Stimulated activated CD4-positive, alpha-beta T cell treated with anti-CD3 and anti-CD28 coated beads, Interleukin-12 subunit alpha, Interleukin-12 subunit beta, amount 100 ng/mL, for 48 hours (primary cell): Measurements from ENCODE around the gene CBX6.
A peak's percentile ranks its signal among the peaks of the same experiment; 100 is the strongest.

Experiments
- DNase-seq, 3 donors: peaks; one replicate each; pipeline ENCODE4 v3.0.0-alpha.2; 2020; ENCODE audit warnings: low read depth in 2 of 3, low spot score in 1 of 3

The CBX6 gene

DNA sequence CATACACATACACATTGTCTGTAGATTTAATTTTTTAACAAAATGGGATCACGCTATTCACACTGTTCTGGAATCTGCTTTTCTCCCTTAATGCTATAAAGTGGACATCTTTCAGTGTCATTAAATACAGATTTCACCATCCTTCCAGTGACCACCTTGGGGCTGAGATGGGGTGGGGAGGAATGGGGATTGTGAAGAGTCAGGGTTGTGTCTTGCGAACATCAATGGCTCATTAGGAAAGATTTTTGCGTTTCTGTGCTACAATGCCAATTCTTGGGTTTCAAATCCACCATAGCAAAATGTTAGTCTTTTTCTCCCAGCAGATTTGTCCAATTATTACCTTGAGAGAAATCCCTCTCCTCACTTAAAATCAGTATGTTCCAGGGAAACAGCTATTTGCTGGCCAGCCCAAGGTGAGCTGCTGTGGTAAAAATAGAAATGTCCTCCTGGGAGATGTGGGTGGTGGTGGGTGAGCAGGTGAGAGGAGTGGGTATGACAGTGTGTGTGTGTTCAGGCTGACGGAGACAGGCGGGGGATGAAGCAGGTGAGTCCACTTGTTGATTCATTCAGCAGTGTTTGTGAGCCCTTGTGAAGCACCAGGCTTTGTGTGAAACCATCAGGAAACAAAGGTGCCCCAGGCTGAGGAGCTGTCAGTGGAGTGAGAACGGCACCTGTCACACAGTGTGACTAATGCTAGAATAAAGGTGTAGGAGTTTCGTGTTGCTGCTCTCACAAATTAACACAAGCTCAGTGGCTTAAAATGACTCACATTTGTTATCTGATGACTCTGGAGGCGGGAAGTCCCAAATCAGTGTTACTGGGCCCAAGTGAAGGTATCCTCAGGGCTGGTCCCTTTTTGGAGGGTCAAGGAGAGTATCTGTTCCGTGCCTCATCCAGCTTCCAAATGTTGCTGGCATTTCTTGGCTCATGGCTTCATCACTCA lies 1.7 kb upstream of the CBX6 start:
- DNase-seq: peak; percentile 57 to 71 (median 65)

DNA sequence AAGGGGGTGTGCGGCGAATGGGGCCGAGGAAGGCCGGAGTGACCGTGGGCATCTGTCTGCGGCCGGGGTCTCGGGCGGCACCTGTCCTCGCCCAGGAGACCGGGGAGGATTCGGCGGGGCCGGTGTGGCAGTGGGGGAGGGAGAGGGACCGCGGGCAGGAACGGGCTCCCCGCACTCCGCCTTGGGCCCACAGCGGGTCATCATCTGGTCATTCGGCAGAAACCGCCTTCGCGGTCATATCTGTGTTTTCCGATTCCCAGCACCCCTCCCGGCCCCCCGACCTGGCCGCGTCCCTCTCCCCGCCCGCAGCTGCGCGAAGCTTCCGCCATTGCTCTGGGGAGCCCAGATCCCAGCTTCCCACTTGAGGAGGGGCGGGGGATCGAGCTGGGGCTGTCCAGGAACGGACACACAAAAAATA lies 824 bp upstream of the CBX6 start:
- no peak for DNase-seq

DNA sequence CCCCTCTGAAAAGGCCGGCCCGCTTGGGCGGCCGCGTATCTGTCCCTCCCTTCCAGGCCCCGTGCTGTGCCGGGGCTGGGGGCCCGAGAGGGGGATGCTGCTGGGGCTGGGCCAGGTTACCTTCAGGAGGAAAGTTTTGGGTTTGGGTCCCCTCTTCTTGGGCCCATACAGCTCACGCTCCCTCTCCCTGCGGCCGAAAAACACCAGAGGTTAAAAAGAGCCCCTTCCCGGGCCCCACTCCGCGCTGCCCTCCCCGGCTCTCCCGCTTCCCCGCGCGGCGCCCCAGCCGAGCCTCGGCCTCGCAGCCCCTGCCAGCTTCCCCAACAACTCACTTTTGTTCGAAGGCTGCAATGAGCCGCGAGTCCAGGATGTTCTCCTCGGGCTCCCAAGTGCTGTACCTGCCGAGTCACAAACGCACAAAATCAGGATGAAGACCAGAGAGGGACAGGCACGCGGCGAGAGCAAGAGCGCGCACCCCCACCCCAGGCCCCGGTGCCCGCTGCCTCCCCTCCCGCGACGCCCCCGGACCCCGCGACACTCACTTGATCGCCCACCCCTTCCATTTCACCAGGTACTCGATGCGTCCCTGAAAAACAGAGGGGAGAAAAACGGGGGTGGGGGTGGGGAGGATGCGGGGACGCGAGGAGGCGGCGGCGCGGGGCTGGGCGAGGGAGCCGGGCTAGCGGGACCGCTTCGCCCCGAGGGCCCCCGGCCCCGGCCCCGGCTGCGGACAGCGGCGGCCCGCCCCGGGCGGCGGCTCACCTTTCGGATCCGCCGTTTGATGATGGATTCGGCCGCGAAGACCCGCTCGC lies 450 bp downstream of the CBX6 start:
- peak in 1 of 3 donors; percentile 31 for DNase-seq

DNA sequence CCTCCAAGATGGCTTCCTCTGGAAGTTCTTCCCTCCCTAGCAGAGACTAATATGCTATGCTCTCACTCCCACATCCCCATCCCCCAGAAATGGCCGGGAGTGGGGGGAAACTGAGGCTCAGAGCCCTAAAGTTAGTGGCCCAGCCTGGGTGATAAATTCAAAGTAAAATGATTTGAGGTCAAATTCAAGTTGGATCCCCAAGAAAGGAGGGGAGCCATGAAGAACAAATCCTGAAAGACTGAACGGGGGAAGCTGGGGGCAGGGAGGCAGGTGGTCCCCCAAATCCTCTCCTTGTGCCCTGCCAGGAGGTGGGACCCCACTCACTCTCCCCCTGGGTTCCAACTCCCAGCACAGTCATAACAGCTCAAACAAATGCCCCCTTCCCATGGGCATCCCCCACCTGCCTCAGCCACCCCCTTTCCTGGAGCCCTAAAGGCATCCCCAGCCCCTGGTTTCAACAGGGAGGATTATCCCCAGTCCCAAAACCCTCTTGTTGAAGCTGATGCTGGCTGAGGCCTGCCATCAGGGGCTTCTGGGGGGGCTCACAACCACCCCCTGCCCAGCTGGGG lies 1.1 kb downstream of the CBX6 start:
- no peak for DNase-seq

DNA sequence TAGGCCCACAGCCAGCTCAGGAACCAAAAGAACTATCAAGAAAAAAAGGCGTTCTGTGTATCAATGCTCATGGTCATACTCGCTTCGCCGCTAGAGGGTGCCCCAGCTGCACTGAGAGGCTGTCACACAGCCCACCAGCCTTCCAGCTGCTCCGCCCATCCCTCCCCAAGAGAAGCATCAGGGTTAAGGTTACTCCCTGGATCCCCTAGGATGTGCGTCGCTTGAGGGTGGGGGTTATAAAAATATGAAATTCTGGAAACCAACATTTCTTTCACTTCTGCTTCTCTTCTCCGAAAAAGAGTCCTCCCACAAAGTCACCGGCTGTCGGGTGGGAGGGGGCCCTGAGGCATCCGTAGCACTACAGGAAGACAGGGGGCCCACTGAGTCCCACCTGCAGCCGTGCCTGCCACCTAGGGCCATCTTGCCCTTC lies 1.7 kb downstream of the CBX6 start:
- DNase-seq: peak; percentile 79 to 91 (median 85)

DNA sequence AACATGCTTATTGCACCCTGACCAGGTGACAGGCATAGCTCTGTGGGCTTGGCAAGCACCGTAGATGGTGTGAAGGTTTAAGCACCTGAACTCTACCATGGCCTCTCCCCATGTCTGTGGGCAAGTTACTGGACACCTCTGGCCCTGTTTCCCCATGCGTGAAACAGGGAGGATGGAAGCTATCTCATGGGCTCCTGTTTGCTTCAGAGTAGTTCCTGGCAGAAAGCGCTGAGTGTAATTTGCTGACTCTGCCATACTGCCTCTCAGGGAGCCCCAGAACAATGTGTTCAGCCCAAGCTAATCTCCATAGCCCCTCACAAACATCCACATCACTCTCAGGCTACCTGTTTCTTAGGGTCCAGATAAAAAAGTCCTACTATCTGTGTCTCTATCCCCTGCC lies 2.4 kb downstream of the CBX6 start:
- DNase-seq: no peak

DNA sequence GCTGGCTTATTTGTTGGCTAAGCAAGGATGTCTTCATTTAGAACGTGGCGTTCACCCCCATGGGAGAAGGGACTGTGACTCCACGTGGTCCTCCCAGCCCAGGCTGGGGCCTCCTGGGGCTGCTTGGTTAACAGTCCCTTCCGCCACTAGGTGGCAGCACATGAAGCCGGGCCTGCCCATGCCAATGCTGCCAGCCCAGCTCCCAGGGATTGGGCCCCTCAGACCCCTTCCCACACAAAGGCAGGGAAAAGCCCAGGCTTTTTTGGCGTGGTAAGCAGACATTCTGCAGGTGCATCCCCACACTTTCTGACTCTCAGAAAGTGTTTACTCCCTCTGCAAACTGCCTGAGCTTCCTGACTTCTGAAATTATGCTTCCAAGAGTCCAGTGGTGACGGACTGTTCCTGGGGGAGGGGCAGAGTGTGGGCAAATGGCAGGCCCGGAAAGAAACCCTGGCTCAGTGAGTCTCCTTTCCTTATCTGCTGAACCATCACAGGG lies 3.1 kb downstream of the CBX6 start:
- peak; percentile 77 to 87 (median 86) for DNase-seq

DNA sequence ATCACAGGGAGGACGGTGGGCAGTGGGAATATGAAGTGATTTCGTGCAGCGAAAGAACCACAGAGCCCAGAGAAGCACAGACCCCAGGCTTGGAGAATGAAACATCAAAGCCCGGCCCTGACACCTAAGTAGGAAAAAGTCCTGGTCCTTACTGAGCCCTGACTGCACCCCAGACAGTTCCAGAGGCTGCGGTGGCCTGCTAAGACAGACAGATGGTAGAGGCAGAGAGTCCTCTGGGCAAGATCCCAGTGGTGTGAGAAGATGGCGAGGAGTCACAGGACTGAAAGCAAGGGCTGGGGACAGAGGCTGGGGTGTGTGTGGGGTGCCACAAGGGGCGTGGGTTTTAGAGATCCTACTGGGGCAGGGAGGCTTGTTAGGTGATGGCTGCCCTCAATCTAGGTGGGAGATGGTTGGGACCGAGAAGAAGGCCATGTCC lies 3.7 kb downstream of the CBX6 start:
- DNase-seq: no peak

DNA sequence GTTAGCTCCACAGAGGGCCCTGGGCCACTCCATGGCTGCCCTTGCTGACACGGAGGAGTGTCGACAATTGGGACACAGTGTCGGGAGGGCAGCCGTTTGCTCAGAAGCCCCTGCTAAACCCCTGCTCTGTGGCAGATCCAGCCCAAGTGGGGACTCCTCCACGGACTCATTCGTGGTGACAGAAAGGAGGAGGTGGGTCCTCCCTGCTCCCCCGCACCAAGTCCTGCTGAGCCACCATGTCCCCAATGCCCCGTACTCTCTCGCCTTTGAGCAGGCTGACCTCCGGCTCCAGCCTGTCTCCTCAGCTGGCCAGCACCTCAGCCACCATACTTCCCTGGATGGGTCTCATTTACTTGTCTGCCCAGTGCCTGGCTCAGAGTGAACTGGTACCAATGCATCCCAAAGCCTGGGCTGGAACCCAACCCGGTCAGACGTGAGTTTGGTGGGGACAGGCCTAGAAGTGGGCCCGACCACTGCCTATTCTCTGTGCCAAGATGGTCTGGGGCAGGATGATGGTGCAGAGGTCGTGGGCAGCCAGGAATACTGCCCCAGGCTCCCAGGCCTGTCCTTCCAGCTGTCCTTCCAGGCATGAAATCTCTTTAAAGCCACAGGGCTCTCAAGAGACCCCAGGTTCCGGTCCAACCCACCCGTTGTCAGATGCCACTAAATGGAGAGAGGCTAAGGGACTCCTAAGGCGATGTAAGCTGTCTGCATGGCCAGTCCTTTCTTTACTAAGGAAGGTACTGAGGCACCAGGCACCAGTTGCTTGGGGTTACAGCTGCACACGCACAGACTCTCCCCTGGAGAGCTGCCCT lies 4.3 kb downstream of the CBX6 start:
- DNase-seq: no peak

DNA sequence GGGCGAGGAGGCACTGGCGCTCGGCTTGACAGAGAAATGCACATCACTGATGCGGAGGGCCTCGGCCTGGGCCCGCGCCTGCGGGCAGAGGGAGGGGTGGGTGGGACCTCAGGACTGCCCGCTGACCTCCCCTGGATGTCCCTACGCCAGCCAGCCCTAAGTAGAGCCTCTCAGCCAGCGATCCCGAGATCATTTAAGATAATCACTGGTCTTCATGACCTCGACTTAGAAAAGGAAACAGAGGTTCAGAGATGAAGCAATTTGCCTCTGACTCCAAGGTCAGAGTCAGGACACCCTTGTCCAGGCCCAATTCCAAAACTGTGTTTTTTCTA lies 4.9 kb downstream of the CBX6 start:
- DNase-seq: no peak

DNA sequence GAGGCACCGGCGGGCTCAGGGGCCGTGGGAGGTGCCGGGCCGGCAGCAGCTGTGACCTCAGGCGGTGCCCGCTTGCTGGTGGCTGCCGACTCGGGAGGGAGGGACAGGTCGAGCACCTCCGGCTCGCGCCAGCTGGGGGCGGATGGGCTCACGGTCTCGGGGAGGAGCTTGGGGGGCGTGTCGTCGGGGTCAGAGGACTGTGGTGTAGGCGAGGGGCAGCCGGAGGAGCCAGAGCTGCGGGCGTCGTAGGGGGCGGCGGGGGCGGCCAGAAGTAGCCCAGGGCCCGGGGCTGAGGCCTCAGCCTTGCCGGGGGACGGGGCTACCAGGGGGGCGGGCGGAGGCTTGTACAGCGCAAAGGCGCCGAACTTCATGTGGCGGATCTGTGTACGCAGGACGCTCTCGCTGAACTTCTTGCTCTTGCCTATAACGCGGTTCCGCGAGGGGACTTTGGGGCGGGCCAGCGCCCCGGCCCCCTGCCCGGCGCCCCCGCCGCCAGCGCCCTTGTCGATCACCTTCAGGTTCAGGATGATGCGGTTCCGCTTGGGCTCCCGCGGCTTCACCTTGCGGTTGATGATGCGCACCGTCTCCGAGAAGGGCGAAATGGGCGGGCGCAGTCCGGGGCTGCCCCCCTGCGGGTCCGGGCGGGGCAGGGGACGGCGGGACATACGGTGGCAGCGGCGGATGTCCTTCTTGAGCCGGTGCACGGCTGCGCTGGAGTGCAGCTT lies 5.5 kb downstream of the CBX6 start:
- DNase-seq: no peak

DNA sequence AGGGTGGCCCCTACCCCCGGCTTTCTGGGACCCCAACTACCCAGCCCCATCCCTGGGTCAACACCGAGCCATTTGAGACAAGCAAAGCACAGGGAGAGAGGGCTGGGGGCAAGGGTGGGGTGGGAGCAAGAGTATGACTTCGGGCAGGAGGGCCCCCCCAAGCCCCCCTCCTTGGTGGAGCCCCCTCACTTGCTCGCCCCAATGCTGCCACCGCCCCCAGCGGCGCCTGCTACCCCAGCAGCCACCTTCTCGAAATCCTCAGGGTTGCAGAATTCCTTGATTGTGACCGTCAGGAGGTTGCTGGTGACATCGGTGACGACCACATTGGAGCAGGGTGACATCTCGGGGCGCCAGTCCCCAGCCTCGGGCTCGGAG lies 6.0 kb downstream of the CBX6 start:
- DNase-seq: no peak

DNA sequence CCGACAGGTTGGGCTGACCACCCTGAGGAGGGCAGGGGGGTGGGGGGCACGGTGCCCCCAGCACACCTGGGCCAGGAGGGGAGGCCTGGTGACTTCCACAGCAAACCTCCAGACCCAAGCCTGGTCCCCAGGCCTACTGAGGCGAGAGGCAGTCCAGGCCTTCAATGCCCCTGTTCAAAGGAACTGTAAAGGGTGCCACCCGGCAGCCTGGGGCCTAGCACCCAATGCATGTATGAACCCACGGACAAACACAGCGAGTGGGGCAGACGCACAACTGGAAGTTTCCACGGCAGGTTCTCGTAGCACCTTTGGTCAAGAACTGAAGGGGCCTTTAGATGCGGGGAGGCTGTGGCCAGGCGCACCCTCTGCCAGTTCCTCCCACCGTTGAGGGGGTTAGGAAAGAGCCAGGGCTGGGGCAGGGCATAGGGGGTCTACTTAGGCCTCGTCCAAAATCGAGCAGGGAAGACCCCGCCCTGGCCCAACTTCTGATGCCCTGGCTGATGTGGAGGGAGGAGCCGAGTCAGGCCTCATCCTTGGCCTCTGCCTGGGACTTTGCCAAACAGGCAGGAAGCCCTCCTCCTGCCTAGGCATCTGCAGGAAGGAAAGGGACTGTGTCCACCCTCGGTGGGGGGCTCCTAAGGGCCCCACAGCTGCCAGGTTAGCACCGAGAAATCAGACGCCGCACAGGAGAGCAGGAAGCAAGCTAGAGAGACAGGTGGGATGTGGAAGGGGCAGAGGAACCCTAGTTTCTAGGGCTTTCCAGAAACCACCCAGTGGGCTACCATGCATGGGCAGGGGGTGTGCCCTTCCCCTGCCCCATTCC lies 6.6 kb downstream of the CBX6 start:
- DNase-seq: no peak

DNA sequence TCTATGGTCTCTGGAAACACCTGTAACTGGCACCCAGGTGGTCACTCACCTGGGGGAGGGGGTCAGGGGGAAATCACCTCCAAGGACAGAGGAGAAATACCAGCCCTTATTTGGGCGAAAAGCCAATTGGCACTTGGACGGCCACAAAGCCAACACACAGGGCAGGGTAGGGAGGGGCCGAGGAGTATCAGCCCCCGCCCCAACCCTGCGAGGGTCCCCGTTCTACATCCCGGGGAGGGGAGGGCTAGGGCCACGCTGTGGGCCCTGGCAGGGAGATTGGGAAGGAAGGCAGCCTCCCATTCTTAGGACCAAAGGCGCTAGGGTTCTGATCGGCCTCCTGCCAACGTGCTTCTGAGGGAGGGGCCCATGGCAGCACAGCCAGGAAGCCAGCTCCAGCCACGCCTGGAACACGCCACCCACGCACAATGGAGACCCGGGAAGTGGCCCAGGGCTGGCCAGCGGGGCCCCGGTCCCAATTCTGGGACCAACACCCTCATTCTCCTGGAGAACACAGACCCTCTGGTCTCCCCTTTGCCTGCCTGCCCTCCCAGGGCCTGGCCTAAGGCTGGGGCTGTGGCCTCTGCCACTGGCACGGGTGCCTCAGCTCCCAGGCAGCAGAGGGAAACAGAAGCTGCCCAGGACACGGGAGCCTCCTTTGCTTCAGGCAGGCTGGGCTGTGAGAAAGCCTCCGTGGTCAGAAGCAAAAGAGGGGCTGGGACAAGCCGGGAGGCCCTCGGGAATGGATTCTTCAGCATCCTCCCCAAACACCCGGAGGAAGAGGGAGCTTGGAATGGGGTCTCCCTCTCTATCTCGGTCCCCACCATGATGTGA lies 7.4 kb downstream of the CBX6 start:
- no peak for DNase-seq

DNA sequence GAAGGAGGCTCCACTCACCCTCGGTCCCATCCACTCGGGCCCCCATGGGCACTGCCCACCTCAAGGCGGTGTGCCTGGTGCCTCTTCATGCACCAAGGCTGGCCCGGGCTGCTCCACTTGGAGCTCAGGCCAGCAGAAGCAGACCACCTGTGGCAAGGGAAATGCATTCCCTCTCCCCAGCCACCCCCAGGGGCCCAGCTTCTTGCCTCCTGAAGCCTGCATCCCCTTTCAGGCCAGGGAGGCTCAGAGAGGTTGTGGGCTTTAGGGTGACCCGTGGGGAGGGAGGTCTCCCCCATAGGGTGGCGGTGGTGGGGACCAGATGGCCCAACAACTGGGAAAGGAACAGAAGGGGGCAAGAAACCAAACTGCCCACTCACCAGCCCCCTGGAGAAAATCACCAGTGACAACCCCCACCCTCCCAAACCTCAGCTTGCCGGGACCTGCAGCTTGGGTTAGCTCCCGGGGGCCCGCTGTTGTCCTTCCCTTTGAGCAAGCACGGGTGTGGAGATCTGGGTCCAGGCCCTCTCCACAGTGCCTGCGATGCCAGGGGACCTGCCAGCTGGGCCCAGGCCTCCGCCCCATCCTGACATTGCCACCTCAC lies 8.4 kb downstream of the CBX6 start:
- DNase-seq: no peak

DNA sequence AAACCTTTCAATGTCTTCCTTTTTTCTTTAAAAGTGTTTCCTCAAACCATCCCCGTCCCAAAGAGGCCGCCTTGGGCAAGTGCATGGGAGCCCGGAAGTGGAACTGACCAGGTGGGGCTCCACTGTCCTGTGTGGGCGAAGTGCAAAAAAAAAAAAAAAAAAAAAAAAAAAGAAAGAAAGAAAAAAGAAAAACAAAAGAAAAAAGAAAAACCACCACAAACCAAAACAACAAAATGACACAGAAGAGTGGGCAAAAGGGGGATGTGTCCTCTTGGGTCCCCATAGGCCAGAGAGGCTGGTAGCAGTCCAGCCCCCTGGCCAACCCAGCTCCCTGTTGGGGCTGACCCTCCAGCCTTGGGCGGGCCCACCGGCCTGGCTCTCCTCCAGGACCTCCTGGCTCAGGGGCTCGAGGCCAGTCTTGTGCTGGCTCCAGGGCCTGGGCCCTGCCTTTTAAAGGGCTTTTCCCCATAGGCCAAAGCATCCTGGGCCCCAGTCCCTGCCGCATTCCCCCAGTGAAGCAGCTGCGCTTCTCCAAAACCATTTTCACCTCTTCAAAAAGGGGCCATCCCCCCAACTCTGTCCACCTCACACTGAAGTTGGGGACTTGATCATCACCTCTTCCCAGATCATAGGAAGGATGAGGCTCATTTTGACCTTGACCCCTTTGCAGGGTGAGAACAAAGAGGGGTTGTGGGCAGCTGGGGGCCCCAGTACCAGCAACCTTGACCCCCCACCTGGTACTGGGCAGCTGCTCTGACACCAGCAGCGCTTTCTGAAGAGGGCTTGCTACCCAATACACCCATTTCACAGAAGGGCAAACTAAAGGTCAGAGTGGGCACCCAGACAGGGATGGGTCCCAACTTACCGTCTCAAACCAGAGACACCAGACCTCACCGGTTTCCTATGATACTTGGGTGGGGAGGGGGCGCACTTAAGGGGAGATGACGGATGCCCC lies 9.4 kb downstream of the CBX6 start:
- no peak for DNase-seq

DNA sequence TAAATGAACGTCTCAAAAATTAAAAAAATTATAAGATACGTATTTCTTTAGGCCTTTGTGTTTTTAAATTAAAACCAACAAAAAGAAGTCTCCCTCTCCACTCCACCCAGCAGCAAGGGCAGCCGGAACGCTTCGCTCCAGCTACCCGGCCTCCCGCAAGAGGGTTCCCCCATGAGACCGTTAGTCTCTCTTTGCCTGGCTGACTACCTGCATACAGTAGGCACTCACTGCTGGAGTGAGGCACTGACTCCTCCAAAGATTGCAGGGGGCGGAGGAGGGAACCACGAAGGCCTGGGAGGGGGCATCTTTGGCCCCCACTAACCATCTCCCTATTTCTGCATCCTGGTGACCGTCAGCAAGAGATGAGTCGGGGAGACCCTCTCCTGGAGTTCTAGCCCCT lies 10.1 kb downstream of the CBX6 start:
- DNase-seq: no peak
